HL-60 (cell line): ENCODE data around the gene LDAH.
A peak's percentile ranks its signal among the peaks of the same experiment; 100 is the strongest.

Source experiments
- CTCF ChIP-seq: IDR thresholded peaks from one replicate; pipeline ENCODE4 v1.5.1; 2011; ENCODE audit warnings: low read length, control low read depth, inconsistent platforms; ENCODE audit not compliant: insufficient read depth
- GABPA ChIP-seq: IDR thresholded peaks from 2 replicates; pipeline ENCODE4 v1.6.1; 2012; ENCODE audit warnings: low read depth
- TF ChIP-seq, protein P1 (sequence below): IDR thresholded peaks from 2 replicates; pipeline ENCODE4 v1.6.1; 2012; ENCODE audit warnings: low read depth; ENCODE audit not compliant: insufficient replicate concordance

- TF ChIP-seq CTCF (peak; percentile 97), GABPA (no peak)
- TF ChIP-seq, protein P1, sequence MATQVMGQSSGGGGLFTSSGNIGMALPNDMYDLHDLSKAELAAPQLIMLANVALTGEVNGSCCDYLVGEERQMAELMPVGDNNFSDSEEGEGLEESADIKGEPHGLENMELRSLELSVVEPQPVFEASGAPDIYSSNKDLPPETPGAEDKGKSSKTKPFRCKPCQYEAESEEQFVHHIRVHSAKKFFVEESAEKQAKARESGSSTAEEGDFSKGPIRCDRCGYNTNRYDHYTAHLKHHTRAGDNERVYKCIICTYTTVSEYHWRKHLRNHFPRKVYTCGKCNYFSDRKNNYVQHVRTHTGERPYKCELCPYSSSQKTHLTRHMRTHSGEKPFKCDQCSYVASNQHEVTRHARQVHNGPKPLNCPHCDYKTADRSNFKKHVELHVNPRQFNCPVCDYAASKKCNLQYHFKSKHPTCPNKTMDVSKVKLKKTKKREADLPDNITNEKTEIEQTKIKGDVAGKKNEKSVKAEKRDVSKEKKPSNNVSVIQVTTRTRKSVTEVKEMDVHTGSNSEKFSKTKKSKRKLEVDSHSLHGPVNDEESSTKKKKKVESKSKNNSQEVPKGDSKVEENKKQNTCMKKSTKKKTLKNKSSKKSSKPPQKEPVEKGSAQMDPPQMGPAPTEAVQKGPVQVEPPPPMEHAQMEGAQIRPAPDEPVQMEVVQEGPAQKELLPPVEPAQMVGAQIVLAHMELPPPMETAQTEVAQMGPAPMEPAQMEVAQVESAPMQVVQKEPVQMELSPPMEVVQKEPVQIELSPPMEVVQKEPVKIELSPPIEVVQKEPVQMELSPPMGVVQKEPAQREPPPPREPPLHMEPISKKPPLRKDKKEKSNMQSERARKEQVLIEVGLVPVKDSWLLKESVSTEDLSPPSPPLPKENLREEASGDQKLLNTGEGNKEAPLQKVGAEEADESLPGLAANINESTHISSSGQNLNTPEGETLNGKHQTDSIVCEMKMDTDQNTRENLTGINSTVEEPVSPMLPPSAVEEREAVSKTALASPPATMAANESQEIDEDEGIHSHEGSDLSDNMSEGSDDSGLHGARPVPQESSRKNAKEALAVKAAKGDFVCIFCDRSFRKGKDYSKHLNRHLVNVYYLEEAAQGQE: no peak
Observed at GRCh38 chr2:20661421-20662307, 161.2 kb downstream of the LDAH start.
